H9 (cell line): Measurements from ENCODE around the gene TIAM1. TPM values are rescaled to one million over a fixed set of nuclear protein-coding genes. Genes with fewer than 3 reads are reported as not detected.
A peak's percentile ranks its signal among the peaks of the same experiment; 100 is the strongest.

Experiments used
- DNase-seq: peaks from one replicate; pipeline ENCODE4 v3.0.0-alpha.2; 2017
- H2AFZ ChIP-seq: one replicate; pipeline ENCODE4 v1.6.1; 2013; ENCODE audit warnings: mild to moderate bottlenecking, low read length, control low read depth, moderate library complexity
- H2AK5ac ChIP-seq: 2 replicates; pipeline ENCODE4 v1.6.1; 2013; ENCODE audit warnings: low read length, control low read depth, mixed read lengths; ENCODE audit not compliant: insufficient read length
- H2BK120ac ChIP-seq: one replicate; pipeline ENCODE4 v1.6.1; 2013; ENCODE audit warnings: low read depth, mild to moderate bottlenecking, low read length, control low read depth, inconsistent platforms; ENCODE audit not compliant: poor library complexity, severe bottlenecking
- H2BK12ac ChIP-seq: 2 replicates; pipeline ENCODE4 v1.6.1; 2013; ENCODE audit warnings: low read length, control low read depth, mixed read lengths, low read depth; ENCODE audit not compliant: insufficient read length
- H2BK15ac ChIP-seq: 2 replicates; pipeline ENCODE4 v1.6.1; 2013; ENCODE audit warnings: low read depth, low read length, control low read depth
- H2BK20ac ChIP-seq: one replicate; pipeline ENCODE4 v1.6.1; 2013; ENCODE audit warnings: low read depth, mild to moderate bottlenecking, low read length, control low read depth, inconsistent platforms; ENCODE audit not compliant: poor library complexity, severe bottlenecking
- H2BK5ac ChIP-seq: 2 replicates; pipeline ENCODE4 v1.6.1; 2013; ENCODE audit warnings: low read length, control low read depth, mixed read lengths; ENCODE audit not compliant: insufficient read length
- H3K14ac ChIP-seq: 2 replicates; pipeline ENCODE4 v1.6.1; 2013; ENCODE audit warnings: low read length, control low read depth; ENCODE audit not compliant: insufficient read depth
- H3K18ac ChIP-seq: 2 replicates; pipeline ENCODE4 v1.6.1; 2013; ENCODE audit warnings: low read depth, mild to moderate bottlenecking, mixed read lengths, low read length, control low read depth; ENCODE audit not compliant: insufficient read length
- H3K23ac ChIP-seq: 2 replicates; pipeline ENCODE4 v1.6.1; 2013; ENCODE audit warnings: low read length, control low read depth, mixed read lengths, low read depth; ENCODE audit not compliant: insufficient read length
- H3K23me2 ChIP-seq: 2 replicates; pipeline ENCODE4 v1.6.1; 2013; ENCODE audit warnings: low read depth, mild to moderate bottlenecking, mixed read lengths, low read length, control low read depth; ENCODE audit not compliant: insufficient read length, poor library complexity, severe bottlenecking
- H3K27ac ChIP-seq: 2 replicates; pipeline ENCODE4 v1.5.1; 2013; ENCODE audit warnings: low read length, control low read depth, mixed read lengths, low read depth; ENCODE audit not compliant: insufficient read length
- H3K27me3 ChIP-seq: 2 replicates; pipeline ENCODE4 v1.6.1; 2013; ENCODE audit warnings: low read length, control low read depth, inconsistent platforms; ENCODE audit not compliant: insufficient read depth
- H3K4ac ChIP-seq: 2 replicates; pipeline ENCODE4 v1.6.1; 2013; ENCODE audit warnings: low read depth, mild to moderate bottlenecking, control low read depth, inconsistent platforms, low read length, moderate library complexity
- H3K4me1 ChIP-seq: 2 replicates; pipeline ENCODE4 v1.6.1; 2013; ENCODE audit warnings: low read length, control low read depth, inconsistent platforms; ENCODE audit not compliant: insufficient read depth
- H3K4me2 ChIP-seq: 2 replicates; pipeline ENCODE4 v1.6.1; 2013; ENCODE audit warnings: low read length, control low read depth, mixed read lengths; ENCODE audit not compliant: insufficient read length, insufficient read depth
- H3K56ac ChIP-seq: 2 replicates; pipeline ENCODE4 v1.6.1; 2013; ENCODE audit warnings: low read depth, mild to moderate bottlenecking, mixed read lengths, low read length, control low read depth; ENCODE audit not compliant: insufficient read length
- H3K79me1 ChIP-seq: 2 replicates; pipeline ENCODE4 v1.6.1; 2013; ENCODE audit warnings: low read depth, mild to moderate bottlenecking, moderate library complexity, low read length, control low read depth, inconsistent platforms; ENCODE audit not compliant: insufficient read depth, poor library complexity, severe bottlenecking
- H3K79me2 ChIP-seq: 2 replicates; pipeline ENCODE4 v1.6.1; 2013; ENCODE audit warnings: low read length, control low read depth, inconsistent platforms; ENCODE audit not compliant: insufficient read depth
- H3K9ac ChIP-seq: 2 replicates; pipeline ENCODE4 v1.6.1; 2013; ENCODE audit warnings: low read length, control low read depth, mixed read lengths; ENCODE audit not compliant: insufficient read length; ENCODE audit errors: extremely low read depth
- H3K9me3 ChIP-seq: one replicate; pipeline ENCODE4 v1.6.1; 2013; ENCODE audit warnings: low read depth, low read length, inconsistent platforms; ENCODE audit not compliant: control insufficient read depth
- H3T11ph ChIP-seq: one replicate; pipeline ENCODE4 v1.6.1; 2013; ENCODE audit warnings: mild to moderate bottlenecking, low read length, control low read depth, inconsistent platforms
- H4K20me1 ChIP-seq: one replicate; pipeline ENCODE4 v1.6.1; 2013; ENCODE audit not compliant: control insufficient read depth, insufficient read length, insufficient read depth
- H4K5ac ChIP-seq: 2 replicates; pipeline ENCODE4 v1.6.1; 2013; ENCODE audit warnings: low read depth, mild to moderate bottlenecking, mixed read lengths, low read length, control low read depth; ENCODE audit not compliant: insufficient read length
- H4K8ac ChIP-seq: replicated peaks from 2 replicates; pipeline ENCODE4 v1.6.1; 2013; ENCODE audit warnings: low read length, control low read depth, mixed read lengths, low read depth; ENCODE audit not compliant: insufficient read length
- H4K91ac ChIP-seq: 2 replicates; pipeline ENCODE4 v1.6.1; 2013; ENCODE audit warnings: low read depth, mild to moderate bottlenecking, moderate library complexity, mixed read lengths, low read length, control low read depth; ENCODE audit not compliant: insufficient read length
- H3K27ac Mint-ChIP-seq, 3 experiments: 2 replicates in 2 of 3; 3 replicates in 1 of 3; pipeline ENCODE4 v1.8.0; 2020 to 2021; ENCODE audit warnings: mixed read lengths in 3 of 3, mild to moderate bottlenecking in 1 of 3, moderate library complexity in 1 of 3
- H3K27me3 Mint-ChIP-seq: 2 replicates; pipeline ENCODE4 v1.8.0; 2021; ENCODE audit warnings: low read depth, mild to moderate bottlenecking, moderate library complexity, mixed read lengths
- H3K36me3 Mint-ChIP-seq, 3 experiments: 2 replicates in 2 of 3; 3 replicates in 1 of 3; pipeline ENCODE4 v1.8.0; 2020 to 2021; ENCODE audit warnings: low read depth in 3 of 3, mixed read lengths in 3 of 3; ENCODE audit not compliant: insufficient read depth in 1 of 3
- H3K4me1 Mint-ChIP-seq, 2 experiments: 2 replicates each; pipeline ENCODE4 v1.8.0; 2020; ENCODE audit warnings: mixed read lengths in 2 of 2
- H3K4me3 Mint-ChIP-seq, 2 experiments: 2 replicates in 1 of 2; 3 replicates in 1 of 2; pipeline ENCODE4 v1.8.0; 2020 to 2021; ENCODE audit warnings: mild to moderate bottlenecking in 2 of 2, mixed read lengths in 2 of 2, moderate library complexity in 1 of 2
- H3K9me3 Mint-ChIP-seq, 2 experiments: 2 replicates in 1 of 2; 3 replicates in 1 of 2; pipeline ENCODE4 v1.8.0; 2020; ENCODE audit warnings: mild to moderate bottlenecking in 2 of 2, mixed read lengths in 2 of 2, moderate library complexity in 1 of 2
- CTCF ChIP-seq: fragments of 200-600 bp; sonication (generic); conservative IDR thresholded peaks from 3 replicates; pipeline ENCODE4 v1.8.0; 2021; ENCODE audit warnings: antibody characterized with exemption, mild to moderate bottlenecking
- WGBS: extraction: QIAGEN DNeasy Blood & Tissue Kit; methylation state at CpG from one replicate; pipeline ENCODE4 v1.1.7; 2013; ENCODE audit warnings: missing lambda C conversion rate, low lambda C conversion rate, mixed read lengths; ENCODE audit not compliant: insufficient read length; ENCODE audit errors: extremely low coverage; 5-methylcytosine and 5-hydroxymethylcytosine counted together
- total RNA-seq: library from RNA; stranded (reverse); gene quantifications from 2 replicates; pipeline ENCODE4 v1.2.1, GENCODE V29; 2021

The TIAM1 gene
- total RNA-seq, 1 experiment from 2014 or later, result 23.1 TPM

- H2BK120ac ChIP-seq, result no peak overlapping the region
- H2BK20ac ChIP-seq, result no peak overlapping the region
- H3K56ac ChIP-seq, result no peak overlapping the region
- H3K14ac ChIP-seq, result no peak overlapping the region
- Mint-ChIP-seq H3K27me3 (peaks cover 4% of the 10 kb centered on the region), H3K9me3 (peaks cover 23 to 40% of the 10 kb centered on the region in 2 experiments), H3K4me3 (no peak overlapping the region), H3K36me3 (peaks cover 5 to 37% (median 20%) of the 10 kb centered on the region in 3 experiments), H3K4me1 (peaks cover 8 to 11% of the 10 kb centered on the region in 2 experiments), H3K27ac (0 out of 7 replicates have a peak overlapping the region, but pooled peaks of 1 of the 3 experiments have one; percentile 31)
- no CpG with 5 or more reads among the region's 4 CpGs for WGBS
- no peaks in the 10 kb centered on the region for H3K27me3 ChIP-seq
- DNase-seq, result no peak
- no peak overlapping the region for H3K18ac ChIP-seq
- no peak overlapping the region for H3K4ac ChIP-seq
- no peaks in the 10 kb centered on the region for H3K79me2 ChIP-seq
- no peak overlapping the region for H3K4me2 ChIP-seq
- H3T11ph ChIP-seq, result no peak overlapping the region
- no peak overlapping the region for H2BK12ac ChIP-seq
- no peak for TF ChIP-seq CTCF
- H4K91ac ChIP-seq, result no peak overlapping the region
- no peaks in the 10 kb centered on the region for H3K79me1 ChIP-seq
- no peaks in the 10 kb centered on the region for H3K23me2 ChIP-seq
- H3K9ac ChIP-seq, result no peak overlapping the region
- H3K4me1 ChIP-seq, result peaks cover 2% of the 10 kb centered on the region; the same call in 1 of the 2 replicates
- no peak overlapping the region for H3K23ac ChIP-seq
- H2BK5ac ChIP-seq, result no peak overlapping the region
- H2AK5ac ChIP-seq, result no peak overlapping the region
- H2BK15ac ChIP-seq, result no peak overlapping the region
- no peaks in the 10 kb centered on the region for H3K9me3 ChIP-seq
- H4K20me1 ChIP-seq, result no peaks in the 10 kb centered on the region
- no peak overlapping the region for H4K5ac ChIP-seq
- H4K8ac ChIP-seq, result no peak overlapping the region
- no peak overlapping the region for H3K27ac ChIP-seq
- H2AFZ ChIP-seq, result no peak overlapping the region
Observed at GRCh38 chr21:31103571-31104265, 240.3 kb downstream of the TIAM1 start.
